Endodermal cell (in vitro differentiated cells): ENCODE data around the gene RPS10. TPM values are rescaled to one million over a fixed set of nuclear protein-coding genes. Genes with fewer than 3 reads are reported as not detected.

ENCODE experiments used
- DNase-seq: peaks from one replicate; pipeline ENCODE4 v3.0.0-alpha.2; 2017
- H3K27ac ChIP-seq: 2 replicates; pipeline ENCODE4 v1.5.1; 2013; ENCODE audit warnings: mild to moderate bottlenecking, low read depth, low read length, moderate library complexity
- H3K27me3 ChIP-seq: 2 replicates; pipeline ENCODE4 v1.6.1; 2013; ENCODE audit warnings: mild to moderate bottlenecking, low read length, moderate library complexity; ENCODE audit not compliant: insufficient read depth, control insufficient read depth, poor library complexity, severe bottlenecking
- H3K36me3 ChIP-seq: 2 replicates; pipeline ENCODE4 v1.7.0; 2013; ENCODE audit warnings: mild to moderate bottlenecking, low read length, moderate library complexity; ENCODE audit not compliant: control insufficient read depth, insufficient read depth
- H3K4me1 ChIP-seq: one replicate; pipeline ENCODE4 v1.7.0; 2013; ENCODE audit warnings: low read length; ENCODE audit not compliant: control insufficient read depth, insufficient read depth
- H3K4me3 ChIP-seq: 2 replicates; pipeline ENCODE4 v1.5.1; 2013; ENCODE audit warnings: mild to moderate bottlenecking, low read length, moderate library complexity
- H3K9ac ChIP-seq: 2 replicates; pipeline ENCODE4 v1.6.1; 2013; ENCODE audit warnings: mild to moderate bottlenecking, low read length, moderate library complexity; ENCODE audit not compliant: poor library complexity, severe bottlenecking; ENCODE audit errors: extremely low read depth
- H3K9me3 ChIP-seq: 2 replicates; pipeline ENCODE4 v1.6.1; 2013; ENCODE audit warnings: mild to moderate bottlenecking, low read length, moderate library complexity; ENCODE audit not compliant: control insufficient read depth
- H3K27ac Mint-ChIP-seq: 2 replicates; pipeline ENCODE4 v1.8.0; 2020; ENCODE audit warnings: mixed read lengths
- H3K27me3 Mint-ChIP-seq: 2 replicates; pipeline ENCODE4 v1.8.0; 2021; ENCODE audit warnings: mild to moderate bottlenecking, mixed read lengths; ENCODE audit not compliant: insufficient read depth
- H3K36me3 Mint-ChIP-seq: 2 replicates; pipeline ENCODE4 v1.8.0; 2020; ENCODE audit warnings: low read depth, mixed read lengths
- H3K4me1 Mint-ChIP-seq: 2 replicates; pipeline ENCODE4 v1.8.0; 2020; ENCODE audit warnings: mixed read lengths
- H3K4me3 Mint-ChIP-seq: 2 replicates; pipeline ENCODE4 v1.8.0; 2020; ENCODE audit warnings: mild to moderate bottlenecking, moderate library complexity, mixed read lengths
- H3K9me3 Mint-ChIP-seq: 2 replicates; pipeline ENCODE4 v1.8.0; 2020; ENCODE audit warnings: mild to moderate bottlenecking, mixed read lengths
- CTCF ChIP-seq: fragments of 200-600 bp; sonication (generic); conservative IDR thresholded peaks from 2 replicates; pipeline ENCODE4 v1.5.0; 2021; ENCODE audit warnings: antibody characterized with exemption, mild to moderate bottlenecking
- WGBS, 2 experiments: methylation state at CpG; one replicate each; pipeline versions ENCODE4 v1.1.5 to v1.1.7; 2013; ENCODE audit warnings: missing lambda C conversion rate in 2 of 2, mixed read lengths in 1 of 2; ENCODE audit not compliant: insufficient coverage in 1 of 2, insufficient read length in 1 of 2; 5-methylcytosine and 5-hydroxymethylcytosine counted together
- total RNA-seq, 2 donors: library from RNA; stranded (reverse); fragmentation: NEBNext Ultra II Directional in 1 of 2; extraction: Animal tissue kit (Norgen Biotek cat#: 25700) in 1 of 2; gene quantifications; 2 replicates in 1 of 2; 3 replicates in 1 of 2; pipeline ENCODE4 v1.2.1, GENCODE V29; 2021

RPS10 gene
- total RNA-seq, 2 donors from 2014 or later: 1,892 to 2,030 TPM

GRCh38 chr6:34370361-34370760 lies 55.5 kb downstream of the RPS10 start:
- Mint-ChIP-seq H3K4me3 (no peak overlapping the region), H3K9me3 (no peaks in the 10 kb centered on the region), H3K36me3 (peaks cover 16% of the 10 kb centered on the region), H3K27me3 (no peaks in the 10 kb centered on the region), H3K27ac (no peak overlapping the region), H3K4me1 (peaks cover 5% of the 10 kb centered on the region)
- WGBS, 2 experiments: 97 to 98% methylated on average over 4 to 5 of the region's 5 CpGs
- no peak for DNase-seq
- H3K27me3 ChIP-seq: no peaks in the 10 kb centered on the region
- no peaks in the 10 kb centered on the region for H3K4me1 ChIP-seq
- H3K9me3 ChIP-seq: no peaks in the 10 kb centered on the region
- peaks cover 7% of the 10 kb centered on the region for H3K36me3 ChIP-seq
- TF ChIP-seq CTCF: no peak
- H3K4me3 ChIP-seq: no peak overlapping the region
- no peak overlapping the region for H3K27ac ChIP-seq
- H3K9ac ChIP-seq: no peak overlapping the region

DNA sequence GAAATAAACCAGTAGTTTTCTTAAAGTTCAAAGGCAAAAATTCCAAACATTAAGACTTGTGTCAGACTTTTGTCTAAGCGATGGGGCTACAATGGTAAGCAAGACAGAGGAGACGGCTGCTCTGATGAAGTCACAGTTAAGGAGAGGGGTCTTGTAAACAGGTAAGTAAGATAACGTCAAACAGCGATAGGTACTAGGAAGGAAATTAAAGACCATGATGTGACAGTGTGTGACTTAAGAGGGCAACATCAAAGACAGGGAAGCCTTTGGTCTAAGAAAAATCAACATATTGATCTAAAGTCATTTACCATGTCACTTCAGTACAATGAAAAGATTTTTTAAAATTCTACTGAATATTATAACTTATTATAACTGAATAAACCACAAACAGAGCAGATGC lies 56.5 kb downstream of the RPS10 start:
- no peaks in the 10 kb centered on the region for H3K27me3 ChIP-seq
- H3K4me1 ChIP-seq: no peaks in the 10 kb centered on the region
- H3K27ac ChIP-seq: no peak overlapping the region
- peaks cover 7% of the 10 kb centered on the region for H3K36me3 ChIP-seq
- DNase-seq: no peak
- WGBS, 2 experiments: 91 to 94% methylated on average over 2 to 4 of the region's 4 CpGs
- TF ChIP-seq CTCF: no peak
- Mint-ChIP-seq H3K27me3 (no peaks in the 10 kb centered on the region), H3K27ac (no peak overlapping the region), H3K4me3 (no peak overlapping the region), H3K4me1 (peaks cover 5% of the 10 kb centered on the region), H3K9me3 (no peaks in the 10 kb centered on the region), H3K36me3 (peaks cover 16% of the 10 kb centered on the region)
- H3K4me3 ChIP-seq: no peak overlapping the region
- no peaks in the 10 kb centered on the region for H3K9me3 ChIP-seq
- H3K9ac ChIP-seq: no peak overlapping the region

Other genes with a start within 250 kb of the RPS10 start
- 1,000 to 10,000 TPM; 1,306 to 1,595 TPM for gene HMGA1, start 189.2 kb downstream of the RPS10 start, total RNA-seq
- gene SMIM29, start 177.1 kb downstream of the RPS10 start, total RNA-seq: 1 to 10 TPM; 7.2 to 7.9 TPM
- gene NUDT3, start 33.4 kb downstream of the RPS10 start, total RNA-seq: 10 to 100 TPM; 22.8 to 24.7 TPM
- gene PACSIN1, start 40.0 kb upstream of the RPS10 start, total RNA-seq: 1 to 10 TPM; 7.2 to 7.3 TPM
- 1 to 10 TPM; 1.1 to 2.6 TPM for gene SPDEF, start 130.3 kb upstream of the RPS10 start, total RNA-seq